Suppressor macrophage (primary cell): ENCODE data around the gene JPT1.
"Not testable (repeated sequence)": the region's sequence is repeated elsewhere in the genome, so short reads cannot be mapped to it uniquely, and the experiment has no call there.

ENCODE experiments used
- DNase-seq, 4 experiments: peaks; one replicate each; pipeline ENCODE4 v3.0.0-alpha.2; 2020 to 2022

Gene JPT1

DNA sequence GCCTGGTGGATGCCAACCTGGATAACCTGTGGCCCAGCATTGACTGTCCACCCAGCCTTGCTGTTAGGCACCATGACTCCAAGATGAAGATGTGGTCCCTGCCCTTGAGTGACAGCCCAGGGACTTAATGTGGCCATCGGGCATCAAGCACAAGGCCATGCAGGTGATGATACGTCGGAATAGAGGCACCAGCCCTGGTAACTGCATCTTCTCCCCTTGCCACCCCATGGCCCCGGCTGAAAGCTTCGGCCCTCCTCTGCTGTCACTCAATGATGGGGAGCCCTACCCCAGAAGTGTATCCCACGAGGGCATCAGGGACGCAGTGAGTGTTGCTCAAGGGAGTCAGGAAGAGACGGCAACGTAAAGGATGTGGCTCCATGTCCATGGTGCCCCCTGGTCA is 24.7 kb downstream of the JPT1 start:
- no peak for DNase-seq

DNA sequence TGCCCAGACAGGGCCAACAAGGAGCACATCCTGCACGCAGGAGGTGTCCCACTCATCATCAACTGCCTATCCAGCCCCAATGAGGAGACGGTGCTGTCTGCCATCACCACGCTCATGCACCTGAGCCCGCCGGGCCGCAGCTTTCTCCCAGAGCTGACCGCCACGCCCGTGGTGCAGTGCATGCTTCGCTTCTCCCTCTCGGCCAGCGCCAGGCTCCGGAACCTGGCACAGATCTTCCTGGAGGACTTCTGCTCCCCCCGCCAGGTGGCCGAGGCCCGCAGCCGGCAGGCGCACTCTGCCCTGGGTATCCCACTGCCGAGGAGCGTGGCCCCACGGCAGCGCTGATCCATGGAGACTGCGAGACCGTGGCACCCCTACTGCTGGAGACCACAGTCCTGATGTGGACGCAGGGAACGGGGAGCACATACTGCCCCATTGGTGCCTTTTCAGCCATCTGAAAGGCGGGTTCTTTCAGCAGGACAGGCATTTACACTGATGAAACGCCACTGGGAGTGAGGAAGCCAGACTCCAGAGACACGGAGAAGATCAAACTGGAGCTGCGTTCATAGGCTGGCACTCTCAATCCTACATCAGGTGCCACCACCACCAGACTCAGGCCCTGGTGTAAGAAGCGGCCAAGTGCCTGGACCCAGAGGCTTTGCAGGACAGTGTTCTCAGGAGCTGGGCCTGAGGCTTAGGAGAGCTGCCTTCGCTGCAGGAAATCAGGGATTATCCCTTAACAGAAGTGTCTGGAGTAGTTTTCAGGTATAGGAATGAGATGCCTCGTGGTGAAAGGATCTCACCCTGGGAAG is 25.4 kb downstream of the JPT1 start:
- DNase-seq: no peak

GRCh38 chr17:75127936-75128335 is 26.4 kb downstream of the JPT1 start:
- not testable (repeated sequence) for DNase-seq

DNA sequence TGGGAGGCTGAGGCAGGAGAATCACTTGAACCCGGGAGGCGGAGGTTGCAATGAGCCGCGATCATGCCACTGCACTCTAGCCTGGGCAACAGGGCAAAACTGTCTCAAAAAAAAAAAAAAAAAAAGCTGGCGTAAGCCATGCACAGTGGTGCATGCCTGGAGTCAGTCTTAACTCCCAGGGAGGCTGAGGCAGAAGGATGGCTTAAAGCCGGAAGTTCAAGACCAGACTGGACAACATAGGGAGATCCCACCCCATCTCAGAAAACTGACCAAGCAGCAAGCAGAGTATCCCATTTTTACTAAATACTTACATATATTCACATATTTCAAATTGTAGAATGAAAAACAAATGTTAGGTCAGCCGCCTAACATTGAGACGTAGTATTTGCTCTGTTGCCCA is 27.4 kb downstream of the JPT1 start:
- no peak for DNase-seq

GRCh38 chr17:75125984-75126383 is 28.3 kb downstream of the JPT1 start:
- DNase-seq: peak in 1 of 4 experiments; percentile 17

DNA sequence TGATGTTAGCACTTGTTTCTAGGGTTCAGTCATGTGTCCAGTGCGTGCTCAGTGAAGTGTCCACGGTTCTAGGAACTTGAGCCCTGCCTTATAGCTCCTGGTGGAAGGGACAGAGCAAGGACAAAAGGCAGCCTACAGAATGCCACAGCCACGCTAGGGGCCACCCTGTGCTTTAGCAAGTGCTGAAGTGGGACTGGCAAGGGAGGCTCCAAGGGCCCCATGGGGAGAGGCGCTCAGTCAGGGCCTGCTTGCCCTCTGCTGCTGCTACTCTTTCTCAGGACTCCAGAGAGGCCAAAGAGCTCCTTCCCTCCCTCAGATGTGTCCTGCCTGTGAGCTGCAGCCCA is 29.5 kb downstream of the JPT1 start:
- no peak for DNase-seq

DNA sequence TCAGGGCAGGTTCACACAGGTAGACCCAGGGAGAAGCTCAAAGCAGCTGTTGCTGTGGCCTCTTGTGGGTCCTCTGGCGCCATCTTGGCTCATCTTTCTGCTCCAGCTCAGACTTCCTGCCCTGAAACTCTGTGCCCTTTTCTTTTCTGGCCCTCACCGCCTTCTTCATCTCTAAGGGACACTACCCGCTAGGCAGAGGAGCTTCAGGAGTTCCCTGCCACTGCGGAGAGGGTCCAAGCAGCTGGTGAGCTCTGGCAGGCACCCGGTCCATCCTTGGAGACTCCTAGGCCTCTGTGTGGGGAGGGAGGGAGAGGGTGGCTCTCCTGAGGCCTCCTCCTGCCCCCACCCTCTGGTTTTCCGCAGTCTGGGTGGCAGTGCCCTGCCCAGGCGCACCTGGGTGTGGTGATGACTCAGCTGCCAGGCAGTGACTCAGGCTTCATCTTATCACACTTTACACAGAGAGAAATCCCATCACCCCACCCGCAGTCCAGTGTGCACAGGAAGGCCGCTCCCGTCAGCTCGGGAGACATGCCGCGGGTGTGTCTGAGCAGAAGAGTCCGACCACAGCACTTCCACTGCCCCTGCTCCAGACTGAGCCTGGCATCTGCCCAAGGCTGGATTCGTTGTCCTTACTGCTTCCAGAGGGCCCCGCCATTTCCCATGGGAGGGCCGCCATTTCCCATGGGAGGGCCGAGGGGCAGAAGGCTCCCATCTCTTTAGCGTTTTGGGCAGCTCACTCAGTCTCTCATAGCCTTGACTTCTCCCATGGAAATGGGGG is 30.1 kb downstream of the JPT1 start:
- peak in 1 of 4 experiments; percentile 22 for DNase-seq

GRCh38 chr17:75118307-75118706 is 36.0 kb downstream of the JPT1 start:
- peak in 1 of 4 experiments; percentile 22 for DNase-seq

DNA sequence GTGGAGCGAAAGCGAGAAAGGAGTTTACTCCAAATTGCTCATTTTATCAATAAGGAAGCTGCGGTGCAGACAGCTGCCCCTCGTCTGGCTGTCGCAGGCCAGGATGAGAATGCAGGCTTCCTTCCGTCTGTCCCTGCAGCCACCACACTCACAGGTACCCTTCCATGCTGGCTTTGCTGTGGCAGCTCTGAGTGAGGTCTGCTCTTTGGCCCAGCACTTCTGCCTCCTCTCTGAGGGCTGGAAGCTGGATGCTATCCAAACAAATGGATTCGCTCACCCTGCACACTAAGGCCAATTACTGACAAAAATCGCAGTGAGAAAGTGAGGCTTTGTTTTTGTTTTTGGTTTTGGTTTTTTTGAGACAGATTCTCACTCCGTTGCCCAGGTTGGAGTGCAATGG is 37.6 kb downstream of the JPT1 start:
- no peak for DNase-seq

DNA sequence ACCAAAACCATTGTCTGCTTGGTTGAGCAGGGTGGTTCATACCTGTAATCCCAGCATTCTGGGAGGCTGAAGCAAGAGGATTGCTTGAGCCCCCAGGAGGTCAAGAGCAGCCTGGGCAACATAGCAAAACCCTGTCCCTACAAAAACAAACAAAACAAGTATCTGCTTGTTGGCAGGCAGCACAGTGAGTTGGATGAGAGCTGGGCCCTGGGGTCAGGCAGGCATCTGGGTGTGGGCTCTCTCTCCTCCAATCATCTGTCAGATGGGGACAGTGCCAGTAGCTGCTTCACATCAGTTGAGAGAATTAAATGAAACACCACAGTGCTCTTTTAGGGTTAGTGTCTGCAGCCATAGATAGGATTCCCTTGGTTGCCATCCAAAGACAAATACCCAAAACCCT is 38.8 kb downstream of the JPT1 start:
- no peak for DNase-seq

- peak in 3 of 4 experiments; percentile 22 to 34 (median 33) for DNase-seq
Observed at GRCh38 chr17:75114552-75115314, 39.6 kb downstream of the JPT1 start.

DNA sequence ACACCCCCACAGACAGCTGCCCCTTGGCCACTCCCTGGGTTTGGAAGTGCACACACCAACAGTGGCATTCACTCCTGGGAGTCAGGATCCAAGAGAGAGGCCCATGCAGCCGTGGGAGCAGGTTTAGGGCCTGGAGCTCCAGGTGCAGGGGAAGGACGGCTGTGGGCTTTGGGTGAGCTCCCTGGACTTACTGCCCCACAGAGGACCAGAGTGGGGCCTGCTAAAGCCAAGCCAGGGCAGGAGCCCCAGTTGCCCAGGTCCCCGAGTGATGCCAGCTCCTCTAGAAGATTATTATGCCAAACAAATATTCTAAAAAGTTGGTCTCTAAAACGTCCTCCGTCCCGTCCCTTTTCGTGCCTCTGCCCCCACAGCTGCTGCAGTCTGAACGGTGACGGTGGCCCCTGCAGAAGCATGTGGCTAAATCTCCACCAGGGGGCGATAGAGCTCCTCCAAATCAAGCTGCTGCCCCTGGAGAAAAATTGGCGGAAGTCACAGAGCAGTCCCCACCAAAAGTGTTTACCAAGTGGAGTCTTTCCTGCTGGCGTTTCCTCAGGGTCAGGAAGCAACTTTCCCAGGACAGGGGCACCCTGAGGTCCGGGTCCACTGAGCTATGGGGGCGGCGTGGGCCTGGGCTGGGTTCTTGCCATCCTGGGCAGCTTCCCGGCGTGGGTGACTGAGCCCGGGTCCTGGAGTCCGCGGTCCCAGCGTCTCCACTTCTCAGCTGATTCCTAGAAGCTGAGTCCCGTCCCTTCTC is 40.3 kb downstream of the JPT1 start:
- DNase-seq: peak; percentile 92 to 96 (median 94)

DNA sequence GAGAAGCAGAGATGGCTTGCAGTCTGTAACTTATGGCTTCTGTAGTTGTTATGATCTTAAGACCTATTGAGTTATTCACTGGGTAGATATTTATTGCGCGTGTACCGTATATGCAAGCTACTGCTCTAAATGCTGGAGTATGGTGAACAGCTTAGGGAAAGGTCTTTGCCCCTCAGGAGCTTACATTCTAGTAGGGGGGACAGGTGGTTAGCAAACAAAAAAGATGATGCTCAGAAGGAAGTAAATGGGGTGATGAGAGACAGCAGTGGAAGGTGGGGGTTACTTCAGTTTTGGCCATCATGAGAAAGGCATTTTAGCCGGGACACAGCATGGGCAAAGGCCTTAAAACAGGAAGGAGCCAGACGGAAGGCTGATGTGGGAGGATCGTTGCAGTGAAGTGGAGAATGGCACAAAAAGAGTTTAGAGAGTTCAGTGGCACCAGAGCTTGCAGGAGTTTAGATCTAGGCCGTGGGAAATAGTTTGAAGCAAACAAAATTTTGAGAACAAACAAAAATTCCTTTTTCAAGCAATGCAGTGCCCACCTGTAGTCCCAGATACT is 42.5 kb downstream of the JPT1 start:
- peak; percentile 44 to 70 (median 66) for DNase-seq

GRCh38 chr17:75110234-75110937 is 43.9 kb downstream of the JPT1 start:
- peak in 3 of 4 experiments; percentile 29 to 55 (median 48) for DNase-seq

- DNase-seq: peak; percentile 93 to 97 (median 96)
Observed at GRCh38 chr17:75109407-75110233, 44.7 kb downstream of the JPT1 start, which contains the start of gene ARMC7. TSS of gene ARMC7 (plus strand) at chr17:75109969. CDS start at chr17:75110289, 320 bp downstream.

DNA sequence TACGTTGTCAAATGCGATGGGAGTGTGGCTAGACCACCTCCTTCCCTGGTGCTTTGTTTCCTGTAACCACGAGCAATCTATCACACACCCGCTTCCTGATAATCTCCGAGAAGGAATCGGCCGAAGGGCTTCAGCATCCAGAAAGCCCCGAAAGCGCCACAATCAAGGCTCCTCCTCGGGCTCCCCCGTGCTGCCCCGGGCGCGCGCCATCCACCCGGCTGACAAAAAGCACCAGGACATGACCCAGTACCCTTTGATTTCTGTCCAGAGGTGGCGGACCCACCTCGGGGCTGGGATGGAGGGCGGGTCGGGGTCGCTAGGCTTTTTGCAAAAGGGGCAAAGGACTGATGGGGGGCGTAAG is 45.3 kb downstream of the JPT1 start:
- DNase-seq: no peak

DNA sequence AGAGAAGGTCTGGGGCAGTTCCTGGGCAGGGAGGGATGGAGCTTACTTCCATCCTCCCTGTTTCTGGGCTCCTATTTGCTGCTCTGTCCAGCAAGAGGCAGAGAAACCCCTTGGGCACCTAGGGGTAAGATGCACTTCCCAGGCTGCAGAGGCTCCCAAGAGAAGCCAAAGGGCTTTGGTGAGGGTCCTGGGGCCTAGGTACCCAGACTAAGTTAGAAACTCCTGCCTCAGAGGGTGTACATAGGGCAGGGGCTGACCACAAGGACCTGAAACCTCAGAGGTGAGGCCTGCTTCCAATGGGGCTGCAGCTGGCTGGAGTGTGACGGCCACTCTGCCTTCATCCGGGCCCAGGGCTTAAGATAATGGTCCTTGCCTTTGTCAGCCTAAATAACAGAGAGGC is 46.1 kb downstream of the JPT1 start:
- DNase-seq: no peak

DNA sequence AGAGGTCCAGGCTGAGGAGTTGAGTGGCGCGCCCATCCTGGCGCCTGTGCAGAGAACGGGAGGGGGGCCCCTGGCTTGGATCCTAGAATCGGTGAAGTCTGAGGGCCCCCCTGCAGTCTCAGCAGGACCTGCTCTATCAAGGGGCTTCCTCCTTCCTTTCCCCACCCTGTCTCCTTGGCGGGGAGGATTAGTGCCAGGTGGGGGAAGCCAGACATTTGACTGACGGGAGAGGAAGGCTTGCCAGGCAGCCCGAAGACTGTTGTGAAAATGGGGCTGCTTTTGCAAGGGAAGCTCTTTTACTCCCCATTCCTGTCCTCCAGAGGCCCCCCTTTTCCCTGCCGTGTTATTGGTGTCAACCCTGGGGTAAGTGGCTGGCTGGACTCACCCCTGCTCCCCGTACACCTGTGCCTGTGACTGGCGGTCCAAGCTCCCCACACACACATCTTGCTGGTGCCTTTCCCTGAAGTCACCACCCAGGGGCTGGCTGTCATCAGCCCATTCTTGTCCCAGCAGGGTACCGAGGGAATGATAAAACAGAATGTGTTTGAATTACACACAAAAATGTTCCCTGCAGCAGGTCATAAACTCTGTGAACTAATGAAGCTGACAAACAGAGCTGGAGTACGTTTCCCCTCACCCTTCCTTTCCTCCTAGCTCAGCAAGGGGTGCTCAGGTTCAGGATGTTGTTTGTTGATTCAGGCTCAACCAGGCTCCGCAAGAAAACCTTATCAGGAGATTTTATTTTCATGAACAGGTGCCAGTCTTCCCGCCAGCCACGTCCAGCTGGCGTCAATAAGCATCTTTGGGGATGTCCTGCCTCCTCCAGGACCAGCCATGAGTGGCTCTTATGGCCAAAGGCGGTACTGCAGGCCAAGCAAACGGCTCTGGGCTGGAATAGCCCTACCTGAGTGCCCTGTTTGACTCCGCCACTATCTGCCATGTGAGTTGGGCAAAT is 48.9 kb downstream of the JPT1 start:
- peak; percentile 37 to 67 (median 56) for DNase-seq
